T-helper 1 cell treated with Interleukin-12 subunit alpha and Interleukin-12 subunit beta and Interleukin-4 antibody, amounts not matched to agents 30 μg/mL and 1 μg/mL, for 36 hours (primary cell): ENCODE data around the gene RAI1.

ENCODE experiments used
- H3K27ac Mint-ChIP-seq: one replicate; pipeline ENCODE4 v1.8.0; 2021; ENCODE audit warnings: mild to moderate bottlenecking, mixed read lengths
- H3K27me3 Mint-ChIP-seq: one replicate; pipeline ENCODE4 v1.8.0; 2021; ENCODE audit warnings: low read depth, mixed read lengths
- H3K36me3 Mint-ChIP-seq: one replicate; pipeline ENCODE4 v1.8.0; 2021; ENCODE audit warnings: low read depth, mixed read lengths
- H3K4me1 Mint-ChIP-seq: one replicate; pipeline ENCODE4 v1.8.0; 2021; ENCODE audit warnings: low read depth, mixed read lengths
- H3K4me3 Mint-ChIP-seq: one replicate; pipeline ENCODE4 v1.8.0; 2021; ENCODE audit warnings: mild to moderate bottlenecking, moderate library complexity, mixed read lengths
- H3K9me3 Mint-ChIP-seq: one replicate; pipeline ENCODE4 v1.8.0; 2021; ENCODE audit warnings: mixed read lengths

Gene RAI1

GRCh38 chr17:17696882-17697633 lies 15.8 kb downstream of the RAI1 start:
- Mint-ChIP-seq H3K4me1 (peaks cover 37% of the 10 kb centered on the region), H3K4me3 (no peak overlapping the region), H3K27me3 (no peaks in the 10 kb centered on the region)

GRCh38 chr17:17698371-17698770 lies 17.1 kb downstream of the RAI1 start:
- Mint-ChIP-seq H3K27me3 (no peaks in the 10 kb centered on the region), H3K9me3 (no peaks in the 10 kb centered on the region), H3K4me1 (peaks cover 28% of the 10 kb centered on the region), H3K4me3 (no peak overlapping the region), H3K27ac (no peak overlapping the region), H3K36me3 (no peaks in the 10 kb centered on the region)

More at GRCh38 chr17:17696882-17697633, 15.8 kb downstream of the RAI1 start:
- H3K27ac Mint-ChIP-seq: peak overlapping the region; percentile 3
- H3K9me3 Mint-ChIP-seq: no peaks in the 10 kb centered on the region
- H3K36me3 Mint-ChIP-seq: no peaks in the 10 kb centered on the region

GRCh38 chr17:17698869-17699351 lies 17.7 kb downstream of the RAI1 start:
- Mint-ChIP-seq H3K36me3 (no peaks in the 10 kb centered on the region), H3K9me3 (no peaks in the 10 kb centered on the region), H3K4me3 (no peak overlapping the region), H3K4me1 (peaks cover 23% of the 10 kb centered on the region), H3K27ac (no peak overlapping the region), H3K27me3 (no peaks in the 10 kb centered on the region)

- Mint-ChIP-seq H3K36me3 (no peaks in the 10 kb centered on the region), H3K4me1 (peaks cover 19% of the 10 kb centered on the region), H3K4me3 (no peak overlapping the region), H3K9me3 (no peaks in the 10 kb centered on the region), H3K27ac (no peak overlapping the region), H3K27me3 (no peaks in the 10 kb centered on the region)
These were observed 18.2 kb downstream of the RAI1 start for GRCh38 chr17:17699491-17699890.

- no peaks in the 10 kb centered on the region for H3K36me3 Mint-ChIP-seq
- H3K4me1 Mint-ChIP-seq: peaks cover 15% of the 10 kb centered on the region
These were observed 19.2 kb downstream of the RAI1 start for GRCh38 chr17:17700251-17700969.

GRCh38 chr17:17701112-17701511 lies 19.9 kb downstream of the RAI1 start:
- Mint-ChIP-seq H3K27me3 (no peaks in the 10 kb centered on the region), H3K9me3 (no peaks in the 10 kb centered on the region), H3K4me1 (peaks cover 10% of the 10 kb centered on the region), H3K36me3 (no peaks in the 10 kb centered on the region), H3K4me3 (no peak overlapping the region), H3K27ac (no peak overlapping the region)

More at GRCh38 chr17:17700251-17700969, 19.2 kb downstream of the RAI1 start:
- Mint-ChIP-seq H3K27ac (no peak overlapping the region), H3K4me3 (no peak overlapping the region), H3K9me3 (no peaks in the 10 kb centered on the region), H3K27me3 (no peaks in the 10 kb centered on the region)

- Mint-ChIP-seq H3K27ac (no peak overlapping the region), H3K4me3 (no peak overlapping the region), H3K4me1 (peaks cover 7% of the 10 kb centered on the region), H3K36me3 (no peaks in the 10 kb centered on the region), H3K27me3 (no peaks in the 10 kb centered on the region), H3K9me3 (no peaks in the 10 kb centered on the region)
These were observed 20.4 kb downstream of the RAI1 start for GRCh38 chr17:17701658-17702057.

GRCh38 chr17:17702449-17703139 lies 21.3 kb downstream of the RAI1 start:
- peaks cover 5% of the 10 kb centered on the region for H3K4me1 Mint-ChIP-seq
- no peaks in the 10 kb centered on the region for H3K27me3 Mint-ChIP-seq
- no peak overlapping the region for H3K4me3 Mint-ChIP-seq
- no peak overlapping the region for H3K27ac Mint-ChIP-seq
- H3K9me3 Mint-ChIP-seq: no peaks in the 10 kb centered on the region
- H3K36me3 Mint-ChIP-seq: no peaks in the 10 kb centered on the region

GRCh38 chr17:17703140-17703919 lies 22.1 kb downstream of the RAI1 start:
- Mint-ChIP-seq H3K27me3 (no peaks in the 10 kb centered on the region), H3K9me3 (no peaks in the 10 kb centered on the region), H3K36me3 (no peaks in the 10 kb centered on the region), H3K4me3 (no peak overlapping the region), H3K27ac (no peak overlapping the region), H3K4me1 (peaks cover 5% of the 10 kb centered on the region)

GRCh38 chr17:17704931-17705330 lies 23.7 kb downstream of the RAI1 start:
- H3K4me1 Mint-ChIP-seq: peaks cover 3% of the 10 kb centered on the region
- no peaks in the 10 kb centered on the region for H3K27me3 Mint-ChIP-seq
- H3K36me3 Mint-ChIP-seq: no peaks in the 10 kb centered on the region
- no peak overlapping the region for H3K27ac Mint-ChIP-seq
- no peaks in the 10 kb centered on the region for H3K9me3 Mint-ChIP-seq
- H3K4me3 Mint-ChIP-seq: no peak overlapping the region

- Mint-ChIP-seq H3K4me1 (peaks cover 3% of the 10 kb centered on the region), H3K27me3 (no peaks in the 10 kb centered on the region), H3K9me3 (no peaks in the 10 kb centered on the region), H3K36me3 (no peaks in the 10 kb centered on the region), H3K4me3 (no peak overlapping the region), H3K27ac (no peak overlapping the region)
These were observed 25.1 kb downstream of the RAI1 start for GRCh38 chr17:17706140-17707060.

GRCh38 chr17:17708295-17708694 lies 27.0 kb downstream of the RAI1 start:
- peaks cover 9% of the 10 kb centered on the region for H3K4me1 Mint-ChIP-seq
- H3K9me3 Mint-ChIP-seq: no peaks in the 10 kb centered on the region
- no peak overlapping the region for H3K27ac Mint-ChIP-seq
- H3K36me3 Mint-ChIP-seq: no peaks in the 10 kb centered on the region
- H3K27me3 Mint-ChIP-seq: no peaks in the 10 kb centered on the region
- H3K4me3 Mint-ChIP-seq: no peak overlapping the region

GRCh38 chr17:17708816-17709215 lies 27.6 kb downstream of the RAI1 start:
- Mint-ChIP-seq H3K27me3 (no peaks in the 10 kb centered on the region), H3K27ac (no peak overlapping the region), H3K4me1 (peaks cover 11% of the 10 kb centered on the region), H3K4me3 (no peak overlapping the region), H3K9me3 (no peaks in the 10 kb centered on the region), H3K36me3 (no peaks in the 10 kb centered on the region)
